ENCODE data around the gene PCDHAC1.

The PCDHAC1 gene

DNA sequence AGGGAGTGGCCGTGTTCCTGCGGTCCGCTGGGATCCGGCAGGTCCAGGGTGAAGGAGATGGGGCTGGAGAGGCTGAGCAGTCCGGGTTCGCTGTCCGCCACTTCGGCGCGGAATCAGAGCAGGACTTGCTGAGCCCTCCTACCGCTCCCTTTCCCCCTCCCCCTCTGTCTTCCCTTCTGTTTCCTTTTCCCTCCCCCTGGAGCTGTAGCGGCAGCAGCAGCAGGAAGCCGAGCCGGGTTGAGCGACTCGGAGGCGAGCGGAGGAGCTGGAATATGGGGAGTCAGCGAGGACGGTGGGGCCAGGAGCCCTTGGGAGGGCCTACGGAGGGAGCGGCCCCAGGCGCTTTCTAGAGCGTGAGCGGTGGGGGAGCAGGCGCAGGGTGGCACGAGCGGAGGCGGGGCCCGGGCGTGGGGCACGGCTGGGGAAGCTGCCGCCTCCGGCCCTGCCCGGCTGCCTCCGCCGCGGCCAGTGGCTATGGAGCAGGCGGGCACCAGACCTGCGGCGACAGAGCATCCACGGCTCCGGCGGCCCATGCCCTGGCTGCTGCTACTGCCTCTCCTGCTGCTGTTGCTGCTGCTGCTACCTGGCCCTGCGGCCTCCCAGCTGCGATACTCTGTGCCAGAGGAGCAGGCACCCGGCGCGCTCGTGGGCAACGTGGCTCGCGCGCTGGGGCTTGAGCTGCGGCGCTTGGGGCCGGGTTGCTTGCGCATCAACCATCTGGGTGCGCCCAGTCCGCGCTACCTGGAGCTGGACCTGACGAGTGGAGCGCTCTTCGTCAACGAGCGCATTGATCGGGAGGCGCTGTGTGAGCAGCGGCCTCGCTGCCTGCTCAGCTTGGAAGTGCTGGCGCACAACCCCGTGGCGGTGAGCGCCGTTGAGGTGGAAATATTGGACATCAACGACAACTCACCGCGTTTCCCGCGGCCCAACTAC, 40.5 kb downstream of the PCDHAC1 start, which contains the start of gene PCDHAC2:
Gene PCDHAC2 (plus strand): TSS at position 184 of the 933 bp plus-strand sequence. CDS start 291 bp downstream, at position 475.
- DNase-seq (ENCODE audit: low read depth in 2 of 2), result no peak

DNA sequence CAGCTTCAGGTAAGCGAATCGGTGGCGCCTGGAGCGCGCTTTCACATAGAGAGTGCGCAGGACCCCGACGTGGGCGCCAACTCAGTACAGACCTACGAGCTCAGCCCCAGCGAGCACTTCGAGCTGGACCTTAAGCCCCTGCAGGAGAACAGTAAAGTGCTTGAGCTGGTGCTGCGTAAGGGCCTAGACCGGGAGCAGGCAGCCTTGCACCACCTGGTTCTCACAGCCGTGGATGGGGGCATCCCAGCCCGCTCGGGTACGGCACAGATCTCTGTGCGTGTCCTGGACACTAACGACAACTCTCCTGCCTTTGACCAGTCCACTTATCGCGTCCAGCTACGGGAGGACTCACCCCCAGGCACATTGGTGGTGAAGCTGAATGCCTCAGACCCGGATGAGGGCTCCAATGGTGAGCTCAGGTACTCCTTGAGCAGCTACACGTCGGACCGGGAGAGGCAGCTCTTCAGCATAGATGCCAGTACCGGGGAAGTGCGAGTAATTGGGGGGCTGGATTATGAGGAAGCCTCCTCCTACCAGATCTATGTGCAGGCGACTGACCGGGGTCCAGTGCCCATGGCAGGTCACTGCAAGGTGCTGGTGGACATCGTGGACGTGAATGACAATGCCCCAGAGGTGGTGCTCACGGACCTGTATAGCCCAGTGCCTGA, 41.3 kb downstream of the PCDHAC1 start:
- DNase-seq (ENCODE audit: low read depth in 2 of 2), result no peak

DNA sequence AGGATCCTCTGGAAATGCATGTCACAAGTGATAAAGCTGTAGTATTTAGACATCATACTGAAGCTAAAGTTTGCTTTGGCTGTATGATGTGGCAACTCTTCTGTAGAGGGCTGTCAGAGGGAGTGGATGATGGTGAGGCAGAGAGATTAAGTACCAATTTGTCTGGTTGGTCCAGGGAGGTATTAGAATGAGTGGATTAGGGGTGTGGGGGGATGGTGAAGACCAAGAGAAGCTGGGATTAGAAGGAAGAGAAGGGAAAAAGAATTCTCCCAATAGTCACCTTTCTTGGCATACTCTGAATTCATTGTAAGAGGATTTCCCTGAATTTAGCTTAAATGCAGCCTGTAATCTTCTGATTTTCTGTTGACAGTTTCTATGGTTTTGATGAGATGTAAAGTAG, 43.8 kb downstream of the PCDHAC1 start:
- DNase-seq (ENCODE audit: low read depth in 2 of 2), result no peak

DNA sequence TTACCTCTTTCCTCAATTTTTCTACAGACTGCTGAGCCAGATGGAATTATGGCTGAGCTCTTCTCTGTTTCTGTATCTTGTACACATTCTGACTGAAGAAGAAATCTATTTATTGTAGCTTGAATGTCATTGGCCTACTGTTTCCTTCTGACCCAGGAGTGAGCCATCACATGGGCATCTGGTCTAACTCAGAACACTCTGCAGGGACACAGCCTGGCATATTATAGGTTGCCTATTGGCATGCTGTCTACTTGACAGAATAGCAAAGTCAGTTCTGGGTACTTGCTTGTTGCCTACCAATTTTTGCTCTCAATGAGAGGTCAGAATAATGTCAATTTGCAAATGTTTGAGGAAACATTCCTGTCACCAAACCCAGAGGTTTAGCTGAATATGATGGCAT, 47.5 kb downstream of the PCDHAC1 start:
- no peak for DNase-seq (ENCODE audit: low read depth in 2 of 2)

DNA sequence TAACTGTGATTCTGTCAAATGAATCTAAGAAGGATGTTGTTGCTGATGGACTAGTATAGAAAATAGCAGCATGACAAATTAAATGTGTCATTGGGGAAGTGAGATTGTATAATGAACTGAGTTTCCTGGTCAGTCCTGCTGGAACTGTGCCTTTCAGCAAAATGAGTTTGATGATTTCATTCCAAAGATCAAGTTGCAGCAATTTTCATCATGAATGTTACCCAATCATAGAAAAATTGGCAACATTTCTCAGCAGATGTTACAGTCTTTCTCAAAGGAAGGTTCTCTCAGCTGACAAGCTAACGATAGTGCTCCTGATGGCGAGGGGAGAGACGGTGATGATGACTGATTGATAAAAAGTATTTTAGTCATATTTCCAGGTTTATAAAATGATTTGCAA, 50.9 kb downstream of the PCDHAC1 start:
- DNase-seq (ENCODE audit: low read depth in 2 of 2), result no peak

DNA sequence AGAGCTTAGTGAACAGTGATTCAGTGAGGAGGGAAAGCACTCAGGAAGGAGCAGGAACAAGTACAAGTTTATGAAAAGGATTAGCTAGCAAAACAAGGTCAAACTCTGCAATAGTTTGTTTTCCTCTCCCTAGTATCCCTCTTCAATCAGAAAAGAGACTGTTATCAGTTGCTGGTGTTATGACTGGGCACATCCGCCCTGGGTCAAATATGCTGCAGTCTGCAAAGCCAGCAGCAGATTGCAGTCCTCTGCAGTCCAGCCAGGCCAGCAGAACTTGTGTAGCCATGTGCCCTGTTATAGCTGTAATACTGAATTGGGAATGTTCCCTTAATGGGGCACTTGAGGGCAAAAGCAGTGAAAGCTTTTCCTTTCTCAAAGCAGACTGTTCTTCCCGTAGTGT, 52.2 kb downstream of the PCDHAC1 start:
- DNase-seq (ENCODE audit: low read depth in 2 of 2), result no peak

DNA sequence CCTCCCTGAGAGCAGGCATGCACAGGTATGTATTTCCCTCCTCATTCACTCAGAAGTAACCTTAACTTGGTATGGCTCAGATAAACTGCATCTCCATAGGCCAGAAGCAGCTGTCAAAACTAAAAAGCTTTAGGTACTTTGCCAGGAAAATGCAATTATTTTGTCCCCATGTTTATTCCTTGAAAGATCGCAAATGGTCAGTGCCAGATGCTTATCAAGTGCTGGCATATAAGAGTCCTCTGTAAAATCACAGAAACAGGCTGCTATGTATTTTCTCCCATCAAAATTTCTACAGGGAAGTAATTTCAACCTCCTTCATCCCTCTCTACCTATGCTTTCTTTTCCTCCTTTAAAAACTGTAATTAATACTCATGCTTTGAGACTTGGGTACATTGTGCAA, 52.9 kb downstream of the PCDHAC1 start:
- no peak for DNase-seq (ENCODE audit: low read depth in 2 of 2)
